GM06990 (cell line): ENCODE measurements around the gene ESYT2.

Experiments
- DNase-seq: peaks from one replicate; pipeline ENCODE4 v3.0.0-alpha.2; 2011; ENCODE audit not compliant: insufficient read length; ENCODE audit errors: extremely low read depth
- H3K27me3 ChIP-seq: replicated peaks from 2 replicates; pipeline ENCODE4 v1.6.0; 2011; ENCODE audit warnings: low read length; ENCODE audit not compliant: control insufficient read depth, insufficient read depth
- H3K36me3 ChIP-seq: 2 replicates; pipeline ENCODE4 v1.5.1; 2011; ENCODE audit warnings: low read length; ENCODE audit not compliant: control insufficient read depth, insufficient read depth
- H3K4me3 ChIP-seq: replicated peaks from 2 replicates; pipeline ENCODE4 v1.5.1; 2011; ENCODE audit warnings: low read depth, mild to moderate bottlenecking, control low read depth, low read length
- CTCF ChIP-seq: IDR thresholded peaks from 2 replicates; pipeline ENCODE4 v1.5.1; 2011; ENCODE audit warnings: low read length, control low read depth, mild to moderate bottlenecking, inconsistent platforms; ENCODE audit not compliant: insufficient read depth, poor library complexity, severe bottlenecking

The ESYT2 gene

GRCh38 chr7:158683541-158683940 lies 145.8 kb downstream of the ESYT2 start:
- H3K27me3 ChIP-seq, result no peaks in the 10 kb centered on the region
- TF ChIP-seq CTCF, result no peak
- DNase-seq, result no peak
- no peak overlapping the region for H3K4me3 ChIP-seq
- peaks cover 9% of the 10 kb centered on the region for H3K36me3 ChIP-seq

- H3K4me3 ChIP-seq, result no peak overlapping the region
- H3K27me3 ChIP-seq, result no peaks in the 10 kb centered on the region
- peaks cover 8% of the 10 kb centered on the region for H3K36me3 ChIP-seq
- no peak for DNase-seq
- TF ChIP-seq CTCF, result no peak
Observed at GRCh38 chr7:158682456-158682855, 146.9 kb downstream of the ESYT2 start.
